T-helper 1 cell (primary cell): ENCODE measurements around the gene ERO1B.
"Not testable (repeated sequence)": the region's sequence is repeated elsewhere in the genome, so short reads cannot be mapped to it uniquely, and the experiment has no call there.

ENCODE experiments used
- DNase-seq, 5 donors: peaks; one replicate each; pipeline ENCODE4 v3.0.0-alpha.2; 2012 to 2020
- total RNA-seq, 4 donors: gene quantifications; one replicate each; lab custom pipeline; 2026; lab: John Stamatoyannopoulos, UW

Gene ERO1B
- total RNA-seq, result 45.3 to 76.7 (median 55.9) reads per million in 4 donors

- DNase-seq, result peak; percentile 95 to 98 (median 95)
Measured at GRCh38 chr1:236281654-236282424, at the start of gene ERO1B. ERO1B (minus strand) TSS chr1:236281958; CDS start chr1:236281783, 175 bp downstream.

DNA sequence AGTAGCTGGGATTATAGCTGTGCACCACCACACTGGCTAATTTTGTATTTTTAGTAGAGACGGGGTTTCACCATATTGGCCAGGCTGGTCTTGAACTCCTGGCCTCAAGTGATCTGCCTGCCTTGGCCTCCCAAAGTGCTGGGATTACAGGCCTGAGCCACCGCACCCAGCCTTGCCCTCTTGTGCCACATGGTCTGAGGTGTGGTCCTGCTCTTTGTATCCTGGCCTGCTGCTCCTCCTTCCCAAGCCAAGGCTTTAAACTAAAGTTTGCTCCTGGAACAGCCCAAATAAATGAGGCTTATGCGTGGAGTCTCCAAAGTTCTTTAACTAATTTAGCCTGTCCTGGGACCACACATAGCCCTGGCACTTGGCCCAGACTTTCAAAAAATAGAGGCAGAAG, 49.7 kb upstream of the ERO1B start:
- not testable (repeated sequence) for DNase-seq

GRCh38 chr1:236326432-236326831, 44.7 kb upstream of the ERO1B start:
- DNase-seq, result no peak

DNA sequence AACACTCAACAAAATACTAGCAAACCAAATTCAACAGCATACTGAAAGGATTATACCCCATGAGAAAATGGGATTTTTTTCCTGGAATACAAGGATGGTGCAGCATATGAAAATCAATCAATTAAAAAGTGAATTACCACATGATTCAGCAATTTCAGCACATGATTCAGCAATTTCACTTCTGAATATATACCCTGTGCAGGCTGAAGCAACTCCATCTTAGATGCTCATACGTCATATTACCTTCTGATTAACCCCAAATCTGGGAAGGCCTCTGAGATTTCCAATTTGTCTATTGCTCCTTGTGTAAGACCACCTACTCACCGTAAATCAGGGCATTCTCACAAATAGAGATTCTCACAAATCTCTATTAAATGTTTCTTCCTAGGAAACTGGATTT, 43.8 kb upstream of the ERO1B start:
- no peak for DNase-seq

GRCh38 chr1:236323819-236324411, 42.2 kb upstream of the ERO1B start:
- DNase-seq, result no peak

- no peak for DNase-seq
Measured at GRCh38 chr1:236322566-236323409, 41.0 kb upstream of the ERO1B start.

DNA sequence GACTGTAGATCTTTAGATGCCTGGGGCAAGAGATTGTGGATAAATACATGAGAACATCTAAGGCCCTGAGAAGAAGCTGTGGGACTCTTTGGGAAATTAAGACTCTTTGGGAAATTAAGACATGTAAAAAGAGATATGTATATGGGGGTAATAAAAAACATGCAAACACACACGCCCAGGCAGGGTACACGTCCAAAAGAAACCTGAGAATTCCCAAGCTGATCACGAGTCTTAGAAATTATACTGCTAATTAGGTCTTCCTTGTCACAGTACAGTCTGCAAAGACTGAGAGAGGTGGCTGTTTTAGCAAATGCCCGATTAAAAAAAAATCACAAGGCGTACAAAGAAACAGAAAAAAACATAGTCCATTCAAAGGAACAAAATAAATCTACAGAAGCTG, 39.3 kb upstream of the ERO1B start:
- DNase-seq, result no peak

DNA sequence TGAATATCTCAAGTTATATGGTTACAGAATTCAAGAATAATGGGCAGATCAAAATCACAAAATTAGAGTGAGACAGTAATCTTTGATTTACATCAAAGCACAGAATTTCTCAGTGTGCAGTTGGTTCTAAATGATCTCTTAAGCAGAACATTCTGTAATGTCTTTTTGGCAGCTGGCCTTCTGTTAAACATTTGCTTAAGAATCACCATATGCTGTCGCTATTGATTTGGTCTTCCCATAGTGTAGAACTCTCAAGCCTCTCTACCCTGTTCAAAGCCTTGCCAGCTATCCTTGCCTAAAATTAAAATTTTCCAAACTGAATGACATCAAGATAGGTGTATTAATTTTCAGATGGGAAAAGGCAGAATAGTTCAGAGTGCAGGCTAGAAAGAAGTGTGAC, 38.9 kb upstream of the ERO1B start:
- DNase-seq, result no peak

DNA sequence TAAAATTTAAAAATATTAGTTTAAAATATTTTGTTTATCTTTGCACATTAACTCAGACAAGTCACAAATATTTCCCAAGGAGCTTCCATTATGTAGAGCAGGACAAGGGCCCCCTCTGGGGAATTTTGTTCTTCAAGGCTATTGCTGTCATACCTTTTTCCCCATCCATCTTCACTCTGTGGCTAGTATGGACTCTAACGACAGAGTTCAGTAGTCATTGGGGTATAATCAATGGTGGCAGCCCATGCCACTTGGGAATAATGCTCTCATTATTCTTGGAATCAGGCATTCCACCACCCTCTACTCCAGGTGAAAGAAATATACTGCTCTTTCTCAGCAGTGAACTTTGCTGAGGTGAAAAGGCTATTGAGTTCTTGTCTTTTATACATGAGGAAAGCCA, 38.5 kb upstream of the ERO1B start:
- no peak for DNase-seq

GRCh38 chr1:236316437-236316836, 34.7 kb upstream of the ERO1B start:
- DNase-seq, result no peak

DNA sequence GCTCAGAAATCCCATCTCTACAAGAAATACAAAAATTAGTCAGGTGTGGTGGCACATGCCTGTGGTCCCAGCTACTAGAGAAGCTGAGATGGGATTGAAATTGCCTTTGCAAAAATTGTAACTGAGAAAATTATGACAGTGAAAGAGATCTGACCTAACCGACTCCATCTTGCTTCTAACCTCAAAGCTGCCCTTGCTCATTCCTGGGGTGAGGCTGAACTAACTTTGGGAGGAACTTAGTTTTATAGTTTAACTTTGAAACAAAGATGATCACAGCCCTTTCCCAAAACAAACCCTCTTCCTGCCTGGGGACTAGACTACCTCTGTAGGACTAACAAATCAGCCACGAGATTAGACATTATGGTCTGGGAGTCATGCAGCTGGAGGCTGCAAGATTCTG, 33.8 kb upstream of the ERO1B start:
- DNase-seq, result no peak

DNA sequence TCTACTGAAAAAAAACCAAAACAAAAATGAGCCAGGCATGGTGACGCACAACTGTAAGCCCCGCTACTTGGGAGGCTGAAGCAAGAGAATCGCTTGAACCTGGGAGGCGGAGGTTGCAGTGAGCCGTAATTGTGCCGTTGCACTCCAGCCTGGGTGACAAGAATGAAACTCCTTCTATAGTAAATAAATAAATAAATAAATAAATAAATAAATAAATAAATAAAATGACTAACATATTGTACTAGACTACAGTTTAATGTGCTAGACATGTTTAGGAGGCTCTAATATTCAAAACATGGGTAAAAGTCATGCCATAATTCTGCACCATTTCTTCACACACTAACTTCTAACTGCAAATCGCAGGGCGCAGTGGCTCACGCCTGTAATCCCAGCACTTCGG, 33.3 kb upstream of the ERO1B start:
- no peak for DNase-seq

DNA sequence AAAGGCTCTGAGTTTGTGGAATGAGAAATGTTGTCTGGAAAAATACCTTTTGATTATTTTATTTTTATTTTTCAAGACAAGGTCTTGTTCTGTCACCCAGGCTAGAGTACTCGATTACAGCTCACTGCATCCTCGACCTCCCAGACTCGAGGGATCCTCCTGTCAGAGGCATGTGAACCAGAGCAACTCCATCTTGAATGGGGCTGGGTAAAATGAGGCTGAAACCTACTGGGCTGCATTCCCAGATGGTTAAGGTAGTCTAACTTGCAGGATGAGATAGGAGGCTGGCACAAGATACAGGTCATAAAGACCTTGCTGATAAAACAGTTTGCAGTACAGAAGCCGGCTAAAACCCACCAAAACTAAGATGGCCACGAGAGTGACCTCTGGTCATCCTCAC, 32.3 kb upstream of the ERO1B start:
- DNase-seq, result not testable (repeated sequence)

DNA sequence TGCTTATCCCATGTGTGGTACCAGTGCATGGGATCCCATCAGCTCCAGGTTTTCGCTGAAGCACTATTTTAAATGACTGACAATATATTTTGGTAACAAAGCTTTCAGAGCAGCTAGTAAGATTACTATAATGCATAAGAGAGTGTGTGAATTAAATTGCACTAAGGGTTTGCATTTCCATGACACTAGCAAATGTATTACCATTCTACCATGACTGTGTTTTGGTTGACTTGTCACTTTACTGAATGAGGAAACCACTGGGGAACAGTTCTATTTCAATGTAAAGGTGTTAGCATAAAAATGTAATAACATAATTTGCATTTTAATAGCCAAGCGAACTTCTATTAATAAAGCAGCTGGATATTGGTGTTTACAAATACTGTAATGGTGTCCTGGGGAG, 31.7 kb upstream of the ERO1B start:
- DNase-seq, result no peak

GRCh38 chr1:236311040-236311439, 29.3 kb upstream of the ERO1B start:
- DNase-seq, result no peak

DNA sequence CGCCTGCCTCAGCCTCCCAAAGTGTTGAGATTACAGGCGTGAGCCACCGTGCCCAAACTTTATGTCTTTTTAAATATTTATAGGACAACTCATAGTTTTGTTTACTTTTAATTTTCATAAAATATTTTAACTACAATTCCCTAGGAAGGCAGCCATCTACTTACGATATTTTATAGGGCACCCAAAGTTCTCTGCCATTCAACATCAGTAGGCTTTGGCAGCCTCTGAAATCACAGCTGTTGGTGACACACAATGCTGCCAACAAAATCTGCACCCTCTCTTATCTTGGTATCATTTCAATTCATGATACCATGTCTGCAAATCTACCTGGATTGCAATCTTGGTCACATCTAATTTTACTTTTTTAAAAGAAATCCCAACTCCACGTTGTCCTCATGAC, 27.1 kb upstream of the ERO1B start:
- DNase-seq, result no peak

- DNase-seq, result no peak
Measured at GRCh38 chr1:236307435-236307834, 25.7 kb upstream of the ERO1B start.

GRCh38 chr1:236304682-236305081, 22.9 kb upstream of the ERO1B start:
- no peak for DNase-seq

DNA sequence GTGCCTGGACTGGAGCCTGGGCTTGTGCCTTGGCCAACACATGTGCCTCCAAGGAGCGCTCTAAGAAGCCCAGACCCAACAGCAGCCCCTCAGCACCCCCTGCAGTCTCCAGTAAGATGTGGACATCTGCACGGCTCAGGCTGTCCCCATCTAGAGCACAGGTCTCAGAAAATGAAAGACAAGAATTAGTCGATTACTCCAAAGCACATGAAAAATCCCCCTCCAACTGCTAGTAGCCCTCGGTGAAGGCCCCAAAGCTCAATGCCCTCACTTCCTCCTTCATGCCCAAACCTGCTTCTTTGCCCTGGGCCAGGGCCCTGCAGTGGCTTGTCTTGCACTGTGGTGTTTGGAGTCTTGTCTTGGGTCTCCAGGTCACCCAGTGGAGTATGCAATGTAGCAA, 21.9 kb upstream of the ERO1B start:
- DNase-seq, result no peak

- no peak for DNase-seq
Measured at GRCh38 chr1:236302941-236303340, 21.2 kb upstream of the ERO1B start.

DNA sequence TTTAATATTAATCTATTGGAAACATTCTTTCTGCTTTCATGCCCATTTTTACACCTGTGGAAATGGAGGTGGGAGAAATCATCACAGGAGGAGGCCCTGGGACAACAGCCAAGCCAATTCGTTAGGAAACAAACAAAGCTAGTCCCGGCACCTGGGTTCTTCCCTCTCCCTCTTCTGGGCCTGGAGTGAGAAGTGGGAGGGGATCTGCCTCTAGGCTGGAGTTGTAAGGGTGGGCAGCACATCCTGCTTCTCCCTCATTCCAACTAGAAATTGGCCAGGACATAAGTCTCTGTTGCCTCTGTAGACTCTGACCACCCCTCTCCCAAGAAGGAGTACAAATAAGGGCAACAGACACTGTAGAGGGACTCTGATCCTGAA, 20.2 kb upstream of the ERO1B start:
- no peak for DNase-seq

- no peak for DNase-seq
Measured at GRCh38 chr1:236301080-236301957, 19.6 kb upstream of the ERO1B start.

DNA sequence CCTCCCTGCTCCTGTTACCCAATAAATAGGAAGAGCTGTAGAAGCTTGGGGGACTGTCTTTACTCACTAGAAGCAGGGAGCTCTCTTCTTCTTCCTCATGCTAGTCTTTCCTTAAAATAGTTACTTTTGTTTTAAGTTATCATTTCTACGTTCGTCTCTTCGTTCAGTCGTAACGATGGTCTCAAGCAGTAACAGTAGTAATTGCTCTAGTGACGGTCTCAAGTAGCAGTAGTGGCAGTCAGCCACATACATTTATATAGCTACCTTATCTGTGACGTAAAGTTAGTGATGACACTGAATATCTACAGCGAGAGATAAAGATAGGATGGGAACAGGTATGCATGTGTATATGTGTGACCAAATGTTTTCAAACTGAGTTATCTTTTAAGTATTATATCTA, 15.4 kb upstream of the ERO1B start:
- no peak for DNase-seq
